ENCODE results near the gene NDUFV3.
"Not testable (repeated sequence)": the region's sequence is repeated elsewhere in the genome, so short reads cannot be mapped to it uniquely, and the experiment has no call there.

Gene NDUFV3

GRCh38 chr21:42937960-42938605, 45.0 kb downstream of the NDUFV3 start:
- no peak for DNase-seq

DNA sequence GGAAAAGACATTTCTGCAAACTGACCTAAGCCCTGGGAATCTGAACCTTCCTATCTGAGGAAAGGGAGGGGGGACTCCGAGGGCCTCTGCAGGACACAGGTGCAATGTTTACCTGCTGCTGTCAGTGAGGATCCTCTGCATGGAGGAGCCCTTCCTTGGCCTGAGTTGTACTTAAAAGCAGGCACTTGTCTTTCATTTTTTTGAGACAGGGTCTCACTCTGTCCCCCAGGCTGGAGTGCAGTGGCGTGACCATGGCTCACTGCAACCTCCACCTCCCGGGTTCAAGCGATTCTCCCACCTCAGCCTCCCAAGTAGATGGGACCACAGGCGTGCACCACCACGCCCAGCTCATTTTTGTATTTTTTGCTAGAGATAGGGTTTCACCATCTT, 45.5 kb downstream of the NDUFV3 start:
- not testable (repeated sequence) for DNase-seq

GRCh38 chr21:42939582-42940413, 46.7 kb downstream of the NDUFV3 start:
- peak; percentile 88 for DNase-seq

GRCh38 chr21:42941696-42942085, 48.6 kb downstream of the NDUFV3 start:
- no peak for DNase-seq

DNA sequence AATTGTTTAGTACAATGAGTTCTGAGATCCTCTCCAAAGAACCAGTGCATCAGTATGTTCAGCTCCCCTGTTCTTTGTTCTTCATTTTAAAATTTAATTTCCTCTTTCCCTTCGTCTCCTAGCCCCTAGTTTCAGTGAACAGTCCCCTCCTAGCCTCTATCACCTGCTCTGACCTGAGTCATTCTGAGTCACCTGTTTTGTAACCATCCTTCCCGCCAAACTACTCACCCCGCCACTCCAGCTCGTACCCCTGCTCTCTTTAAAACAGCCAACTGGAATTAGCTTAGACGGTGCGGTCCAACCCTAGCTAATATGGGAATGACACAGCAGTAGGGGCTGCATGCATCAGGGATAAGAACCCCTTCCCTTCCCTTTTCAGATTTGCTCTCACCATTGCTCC, 49.1 kb downstream of the NDUFV3 start:
- DNase-seq = no peak

GRCh38 chr21:42949094-42949755, 56.1 kb downstream of the NDUFV3 start:
- DNase-seq = not testable (repeated sequence)

GRCh38 chr21:42951193-42951592, 58.1 kb downstream of the NDUFV3 start:
- not testable (repeated sequence) for DNase-seq

DNA sequence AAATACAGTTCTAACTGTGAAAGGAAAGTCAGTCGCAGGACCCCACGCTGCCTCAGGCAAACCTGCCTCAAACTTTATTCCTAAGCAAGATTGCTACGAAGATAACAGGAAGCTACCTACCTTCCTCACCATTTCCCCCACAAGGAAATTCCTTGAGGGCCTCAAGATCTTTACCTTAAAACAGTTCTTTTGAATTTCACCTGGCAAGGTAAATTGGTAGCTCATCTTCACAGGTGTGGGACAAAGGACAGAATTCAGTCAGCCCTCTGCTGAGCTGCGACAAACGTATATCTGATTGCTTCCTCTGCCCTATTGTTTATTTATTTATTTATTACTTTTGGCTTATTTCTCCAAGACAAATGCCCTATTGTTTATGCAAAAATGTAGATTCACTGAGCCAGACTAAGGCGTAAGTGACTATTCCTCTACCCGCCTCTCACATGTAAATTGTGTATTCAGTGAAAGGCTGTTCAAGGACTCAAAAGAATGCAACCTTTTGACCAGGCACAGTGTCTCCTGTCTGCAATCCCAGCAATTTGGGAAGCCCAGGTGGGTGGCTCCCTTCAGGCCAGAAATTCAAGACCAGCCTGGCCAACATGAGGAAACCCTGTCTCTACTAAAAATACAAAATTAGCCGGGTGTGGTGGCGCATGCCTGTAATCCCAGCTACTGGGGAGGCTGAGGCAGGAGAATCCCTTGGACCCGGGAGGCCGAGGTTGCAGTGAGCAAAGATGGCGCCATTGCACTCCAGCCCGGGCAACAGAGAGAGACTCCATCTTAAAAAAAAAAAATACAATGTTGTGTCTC, 63.9 kb downstream of the NDUFV3 start:
- DNase-seq = no peak

GRCh38 chr21:42958122-42958521, 65.0 kb downstream of the NDUFV3 start:
- DNase-seq = not testable (repeated sequence)

- no peak for DNase-seq
Measured at GRCh38 chr21:42959728-42960127, 66.6 kb downstream of the NDUFV3 start.

GRCh38 chr21:42962380-42963007, 69.4 kb downstream of the NDUFV3 start:
- no peak for DNase-seq
